Left ventricle myocardium inferior (tissue), 1 donor: ENCODE measurements around the gene HTRA3. TPM values are rescaled to one million over a fixed set of nuclear protein-coding genes. Genes with fewer than 3 reads are reported as not detected.

ENCODE experiments used
- DNase-seq: peaks from one replicate; pipeline ENCODE4 v3.0.0-alpha.2; 2020
- H3K27ac ChIP-seq: fragments of 200-600 bp; replicated peaks from 2 replicates; pipeline ENCODE4 v1.8.0; 2021
- H3K27me3 ChIP-seq: fragments of 200-600 bp; 2 replicates; pipeline ENCODE4 v1.8.0; 2021; ENCODE audit warnings: low read depth
- H3K36me3 ChIP-seq: fragments of 200-600 bp; 2 replicates; pipeline ENCODE4 v1.8.0; 2021
- H3K4me1 ChIP-seq: fragments of 200-600 bp; 2 replicates; pipeline ENCODE4 v1.8.0; 2021
- H3K4me3 ChIP-seq: fragments of 200-600 bp; 2 replicates; pipeline ENCODE4 v1.8.0; 2021; ENCODE audit warnings: mild to moderate bottlenecking, moderate library complexity
- H3K9me3 ChIP-seq: fragments of 200-600 bp; replicated peaks from 2 replicates; pipeline ENCODE4 v1.8.0; 2021
- CTCF ChIP-seq: fragments of 200-600 bp; IDR thresholded peaks from 2 replicates; pipeline ENCODE4 v1.8.0; 2021; ENCODE audit warnings: antibody characterized with exemption, mild to moderate bottlenecking, borderline replicate concordance
- intact Hi-C: fragments of 100-400 bp; cut with micrococcal nuclease; formaldehyde crosslinking; loops from one replicate; pipeline ENCODE4 v1.11.0; 2022
- total RNA-seq: library from RNA; stranded (reverse); fragmentation: NEBNext Ultra II Directional; extraction: Animal tissue kit (Norgen Biotek cat#: 25700); gene quantifications from one replicate; pipeline ENCODE4 v1.2.1, GENCODE V29; 2021
- donor health status: DM: no; HTN: yes; CAD: no; lungs with severe emphysema.

The HTRA3 gene
- total RNA-seq, 1 donor from 2014 or later, result 119 TPM

- TF ChIP-seq CTCF, result no peak
- H3K4me3 ChIP-seq, result no peak overlapping the region
- H3K36me3 ChIP-seq, result peaks cover 3% of the 10 kb centered on the region
- no peaks in the 10 kb centered on the region for H3K27me3 ChIP-seq
- DNase-seq, result peak; percentile 11
- no peaks in the 10 kb centered on the region for H3K9me3 ChIP-seq
- peak overlapping the region; percentile 86 for H3K27ac ChIP-seq
- H3K4me1 ChIP-seq, result peaks cover 97% of the 10 kb centered on the region
- intact Hi-C loops, result no loop called here
Observed at GRCh38 chr4:8279321-8280157, 10.0 kb downstream of the HTRA3 start.

- Histone ChIP-seq H3K27me3 (no peaks in the 10 kb centered on the region), H3K27ac (peak overlapping the region; percentile 66), H3K4me3 (no peak overlapping the region), H3K9me3 (no peaks in the 10 kb centered on the region), H3K36me3 (peaks cover 3% of the 10 kb centered on the region), H3K4me1 (peaks cover 97% of the 10 kb centered on the region)
- DNase-seq, result peak; percentile 9
- TF ChIP-seq CTCF, result no peak
- intact Hi-C loops, result no loop called here
Observed at GRCh38 chr4:8280158-8280875, 10.8 kb downstream of the HTRA3 start.

- Histone ChIP-seq H3K27me3 (no peaks in the 10 kb centered on the region), H3K9me3 (no peaks in the 10 kb centered on the region)
- peak; percentile 5 for DNase-seq
Observed at GRCh38 chr4:8280876-8281440, 11.4 kb downstream of the HTRA3 start.

GRCh38 chr4:8281519-8282133, 12.1 kb downstream of the HTRA3 start:
- H3K27ac ChIP-seq, result peak overlapping the region; percentile 66
- intact Hi-C loops, result no loop called here
- no peaks in the 10 kb centered on the region for H3K9me3 ChIP-seq
- peak; percentile 81 for DNase-seq
- no peaks in the 10 kb centered on the region for H3K27me3 ChIP-seq
- no peak for TF ChIP-seq CTCF
- H3K36me3 ChIP-seq, result peaks cover 3% of the 10 kb centered on the region
- H3K4me1 ChIP-seq, result peaks cover 94% of the 10 kb centered on the region
- H3K4me3 ChIP-seq, result no peak overlapping the region

More at GRCh38 chr4:8280876-8281440, 11.4 kb downstream of the HTRA3 start:
- H3K27ac ChIP-seq, result peak overlapping the region; percentile 66
- H3K4me3 ChIP-seq, result no peak overlapping the region
- intact Hi-C loops, result no loop called here
- H3K36me3 ChIP-seq, result peaks cover 3% of the 10 kb centered on the region
- peaks cover 97% of the 10 kb centered on the region for H3K4me1 ChIP-seq
- TF ChIP-seq CTCF, result no peak

GRCh38 chr4:8282134-8282641, 12.6 kb downstream of the HTRA3 start:
- Histone ChIP-seq H3K4me3 (no peak overlapping the region), H3K9me3 (no peaks in the 10 kb centered on the region), H3K27me3 (no peaks in the 10 kb centered on the region), H3K4me1 (peaks cover 94% of the 10 kb centered on the region), H3K36me3 (peaks cover 9% of the 10 kb centered on the region), H3K27ac (peak overlapping the region; percentile 66)
- intact Hi-C loops, result no loop called here
- DNase-seq, result peak; percentile 8
- no peak for TF ChIP-seq CTCF
